Osteocyte (in vitro differentiated cells): Measurements from ENCODE around the gene SNRK. TPM values are rescaled to one million over a fixed set of nuclear protein-coding genes. Genes with fewer than 3 reads are reported as not detected.

Experiments used
- DNase-seq: peaks from one replicate; pipeline ENCODE4 v3.0.0; 2021; ENCODE audit warnings: mixed read lengths; ENCODE audit not compliant: unreplicated experiment; ENCODE audit errors: extremely low spot score
- H3K27ac Mint-ChIP-seq: one replicate; pipeline ENCODE4 v1.8.0; 2021; ENCODE audit warnings: mild to moderate bottlenecking, mixed read lengths; ENCODE audit not compliant: unreplicated experiment
- H3K27me3 Mint-ChIP-seq: one replicate; pipeline ENCODE4 v1.8.0; 2021; ENCODE audit warnings: mixed read lengths; ENCODE audit not compliant: unreplicated experiment
- H3K36me3 Mint-ChIP-seq: one replicate; pipeline ENCODE4 v1.8.0; 2021; ENCODE audit warnings: mixed read lengths; ENCODE audit not compliant: unreplicated experiment
- H3K4me1 Mint-ChIP-seq: one replicate; pipeline ENCODE4 v1.8.0; 2021; ENCODE audit warnings: mixed read lengths; ENCODE audit not compliant: unreplicated experiment
- H3K4me3 Mint-ChIP-seq: one replicate; pipeline ENCODE4 v1.8.0; 2021; ENCODE audit warnings: mild to moderate bottlenecking, moderate library complexity, mixed read lengths; ENCODE audit not compliant: unreplicated experiment
- H3K9me3 Mint-ChIP-seq: one replicate; pipeline ENCODE4 v1.8.0; 2021; ENCODE audit warnings: mixed read lengths; ENCODE audit not compliant: unreplicated experiment
- CTCF ChIP-seq: fragments of 200-600 bp; sonication (generic); IDR thresholded peaks from 2 replicates; pipeline ENCODE4 v1.5.0; 2021; ENCODE audit warnings: antibody characterized with exemption, mild to moderate bottlenecking, moderate library complexity
- total RNA-seq: library from RNA; stranded (reverse); gene quantifications from 2 replicates; pipeline ENCODE4 v1.2.1, GENCODE V29; 2021

SNRK gene
- total RNA-seq, 1 donor from 2014 or later: 25.9 TPM

GRCh38 chr3:43279532-43279931, 6.8 kb upstream of the SNRK start:
- no peaks in the 10 kb centered on the region for H3K4me1 Mint-ChIP-seq
- no peak overlapping the region for H3K27ac Mint-ChIP-seq
- H3K36me3 Mint-ChIP-seq: no peaks in the 10 kb centered on the region
- DNase-seq: no peak
- H3K27me3 Mint-ChIP-seq: peaks cover 66% of the 10 kb centered on the region
- H3K9me3 Mint-ChIP-seq: no peaks in the 10 kb centered on the region
- H3K4me3 Mint-ChIP-seq: no peak overlapping the region
- no peak for TF ChIP-seq CTCF

- H3K27me3 Mint-ChIP-seq: peaks cover 64% of the 10 kb centered on the region
- no peaks in the 10 kb centered on the region for H3K9me3 Mint-ChIP-seq
- no peak overlapping the region for H3K4me3 Mint-ChIP-seq
These were observed 5.3 kb upstream of the SNRK start for GRCh38 chr3:43281020-43281419.

GRCh38 chr3:43284171-43284570, 2.2 kb upstream of the SNRK start:
- H3K27me3 Mint-ChIP-seq: peaks cover 45% of the 10 kb centered on the region

More at GRCh38 chr3:43281020-43281419, 5.3 kb upstream of the SNRK start:
- DNase-seq: no peak
- TF ChIP-seq CTCF: no peak
- no peaks in the 10 kb centered on the region for H3K4me1 Mint-ChIP-seq
- H3K27ac Mint-ChIP-seq: no peak overlapping the region
- H3K36me3 Mint-ChIP-seq: no peaks in the 10 kb centered on the region

GRCh38 chr3:43285644-43286043, 696 bp upstream of the SNRK start:
- Mint-ChIP-seq H3K27me3 (peaks cover 33% of the 10 kb centered on the region), H3K4me1 (peaks cover 33% of the 10 kb centered on the region), H3K4me3 (peak overlapping the region; percentile 87), H3K9me3 (no peaks in the 10 kb centered on the region), H3K27ac (peak overlapping the region; percentile 88), H3K36me3 (peaks cover 3% of the 10 kb centered on the region)
- TF ChIP-seq CTCF: no peak
- no peak for DNase-seq

More at GRCh38 chr3:43284171-43284570, 2.2 kb upstream of the SNRK start:
- Mint-ChIP-seq H3K4me3 (no peak overlapping the region), H3K27ac (no peak overlapping the region), H3K36me3 (peaks cover 3% of the 10 kb centered on the region), H3K9me3 (no peaks in the 10 kb centered on the region), H3K4me1 (peaks cover 20% of the 10 kb centered on the region)
- no peak for TF ChIP-seq CTCF
- no peak for DNase-seq

- peaks cover 3% of the 10 kb centered on the region for H3K36me3 Mint-ChIP-seq
- H3K4me1 Mint-ChIP-seq: peaks cover 46% of the 10 kb centered on the region
These were observed 630 bp downstream of the SNRK start for GRCh38 chr3:43286841-43287499.

More at GRCh38 chr3:43286841-43287499, 630 bp downstream of the SNRK start:
- TF ChIP-seq CTCF: no peak
- Mint-ChIP-seq H3K4me3 (peak overlapping the region; percentile 86), H3K27ac (peak overlapping the region; percentile 88), H3K27me3 (peaks cover 20% of the 10 kb centered on the region), H3K9me3 (no peaks in the 10 kb centered on the region)
- no peak for DNase-seq
